Endothelial cell of umbilical vein (primary cell): ENCODE measurements around the gene ANKRD13B.

Experiments used
- GATA2 ChIP-seq: IDR thresholded peaks from 2 replicates; pipeline ENCODE4 v1.7.0; 2011; ENCODE audit warnings: low read depth, mild to moderate bottlenecking, moderate library complexity, mixed read lengths, low read length; ENCODE audit not compliant: insufficient read length, insufficient read depth
- TF ChIP-seq, protein P1 (sequence below), 2 donors: IDR thresholded peaks; 1 replicate in 1 of 2; 2 replicates in 1 of 2; pipeline ENCODE4 v1.5.1; 2011; ENCODE audit warnings: low read length in 2 of 2, mild to moderate bottlenecking in 2 of 2, moderate library complexity in 2 of 2, control low read depth in 1 of 2, inconsistent platforms in 1 of 2, low read depth in 1 of 2; ENCODE audit not compliant: insufficient read depth in 1 of 2; ENCODE audit errors: extremely low read depth in 1 of 2

- TF ChIP-seq, protein P1, sequence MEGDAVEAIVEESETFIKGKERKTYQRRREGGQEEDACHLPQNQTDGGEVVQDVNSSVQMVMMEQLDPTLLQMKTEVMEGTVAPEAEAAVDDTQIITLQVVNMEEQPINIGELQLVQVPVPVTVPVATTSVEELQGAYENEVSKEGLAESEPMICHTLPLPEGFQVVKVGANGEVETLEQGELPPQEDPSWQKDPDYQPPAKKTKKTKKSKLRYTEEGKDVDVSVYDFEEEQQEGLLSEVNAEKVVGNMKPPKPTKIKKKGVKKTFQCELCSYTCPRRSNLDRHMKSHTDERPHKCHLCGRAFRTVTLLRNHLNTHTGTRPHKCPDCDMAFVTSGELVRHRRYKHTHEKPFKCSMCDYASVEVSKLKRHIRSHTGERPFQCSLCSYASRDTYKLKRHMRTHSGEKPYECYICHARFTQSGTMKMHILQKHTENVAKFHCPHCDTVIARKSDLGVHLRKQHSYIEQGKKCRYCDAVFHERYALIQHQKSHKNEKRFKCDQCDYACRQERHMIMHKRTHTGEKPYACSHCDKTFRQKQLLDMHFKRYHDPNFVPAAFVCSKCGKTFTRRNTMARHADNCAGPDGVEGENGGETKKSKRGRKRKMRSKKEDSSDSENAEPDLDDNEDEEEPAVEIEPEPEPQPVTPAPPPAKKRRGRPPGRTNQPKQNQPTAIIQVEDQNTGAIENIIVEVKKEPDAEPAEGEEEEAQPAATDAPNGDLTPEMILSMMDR (IDR thresholded peaks at IDR 0.05; ENCODE audit: extremely low read depth in 1 of 2, insufficient read depth in 1 of 2, low read depth in 1 of 2, low read length in 2 of 2), result no peak
- no peak for TF ChIP-seq GATA2
These were observed 11.2 kb upstream of the ANKRD13B start for GRCh38 chr17:29581583-29582253.
